HG02852 (cell line): ENCODE results near the gene HCAR2.
"Not testable (repeated sequence)": the region's sequence is repeated elsewhere in the genome, so short reads cannot be mapped to it uniquely, and the experiment has no call there.

Experiments used
- ATAC-seq: cut with Tn5 transposase; IDR thresholded peaks from one replicate; pipeline ENCODE4 v1.9.1; 2021; ENCODE audit warnings: mild to moderate bottlenecking, moderate library complexity; ENCODE audit not compliant: unreplicated experiment

Gene HCAR2

GRCh38 chr12:122721057-122721545 is 17.9 kb upstream of the HCAR2 start:
- no peak for ATAC-seq

GRCh38 chr12:122716658-122717057 is 13.5 kb upstream of the HCAR2 start, which contains the start of gene HCAR3:
HCAR3 (minus strand) TSS chr12:122716811; CDS start chr12:122716737, 74 bp downstream.
- ATAC-seq: not testable (repeated sequence)

- not testable (repeated sequence) for ATAC-seq
Measured at GRCh38 chr12:122715211-122715610, 12.1 kb upstream of the HCAR2 start.

GRCh38 chr12:122713491-122714188 is 10.5 kb upstream of the HCAR2 start:
- not testable (repeated sequence) for ATAC-seq

- ATAC-seq: not testable (repeated sequence)
Measured at GRCh38 chr12:122711266-122711665, 8.1 kb upstream of the HCAR2 start.

- not testable (repeated sequence) for ATAC-seq
Measured at GRCh38 chr12:122710341-122710740, 7.2 kb upstream of the HCAR2 start.

GRCh38 chr12:122709287-122709686 is 6.1 kb upstream of the HCAR2 start:
- ATAC-seq: not testable (repeated sequence)

- not testable (repeated sequence) for ATAC-seq
Measured at GRCh38 chr12:122703841-122704240, 684 bp upstream of the HCAR2 start.

- not testable (repeated sequence) for ATAC-seq
Measured at GRCh38 chr12:122701481-122701880, 1.7 kb downstream of the HCAR2 start.

- not testable (repeated sequence) for ATAC-seq
Measured at GRCh38 chr12:122700038-122700710, 3.0 kb downstream of the HCAR2 start.

- ATAC-seq: not testable (repeated sequence)
Measured at GRCh38 chr12:122696922-122697321, 6.2 kb downstream of the HCAR2 start.

- ATAC-seq: no peak
Measured at GRCh38 chr12:122691566-122691965, 11.6 kb downstream of the HCAR2 start.

GRCh38 chr12:122688291-122688690 is 14.9 kb downstream of the HCAR2 start:
- ATAC-seq: no peak

- no peak for ATAC-seq
Measured at GRCh38 chr12:122687086-122687485, 16.1 kb downstream of the HCAR2 start.

GRCh38 chr12:122686538-122686937 is 16.6 kb downstream of the HCAR2 start:
- ATAC-seq: no peak

- ATAC-seq: no peak
Measured at GRCh38 chr12:122684297-122684813, 18.8 kb downstream of the HCAR2 start.

GRCh38 chr12:122681814-122682213 is 21.3 kb downstream of the HCAR2 start:
- ATAC-seq: no peak

- not testable (repeated sequence) for ATAC-seq
Measured at GRCh38 chr12:122680989-122681388, 22.2 kb downstream of the HCAR2 start.

GRCh38 chr12:122676781-122677180 is 26.4 kb downstream of the HCAR2 start:
- not testable (repeated sequence) for ATAC-seq

- not testable (repeated sequence) for ATAC-seq
Measured at GRCh38 chr12:122676015-122676414, 27.1 kb downstream of the HCAR2 start.

- ATAC-seq: no peak
Measured at GRCh38 chr12:122672515-122672914, 30.6 kb downstream of the HCAR2 start.
